HG03469 (cell line): ENCODE data around the gene ATF7IP2.
A peak's percentile ranks its signal among the peaks of the same experiment; 100 is the strongest.

Source experiments
- ATAC-seq: cut with Tn5 transposase; IDR thresholded peaks from one replicate; pipeline ENCODE4 v1.9.1; 2021; ENCODE audit warnings: mild to moderate bottlenecking, moderate library complexity, moderate number of reproducible peaks; ENCODE audit not compliant: unreplicated experiment

Gene ATF7IP2

DNA sequence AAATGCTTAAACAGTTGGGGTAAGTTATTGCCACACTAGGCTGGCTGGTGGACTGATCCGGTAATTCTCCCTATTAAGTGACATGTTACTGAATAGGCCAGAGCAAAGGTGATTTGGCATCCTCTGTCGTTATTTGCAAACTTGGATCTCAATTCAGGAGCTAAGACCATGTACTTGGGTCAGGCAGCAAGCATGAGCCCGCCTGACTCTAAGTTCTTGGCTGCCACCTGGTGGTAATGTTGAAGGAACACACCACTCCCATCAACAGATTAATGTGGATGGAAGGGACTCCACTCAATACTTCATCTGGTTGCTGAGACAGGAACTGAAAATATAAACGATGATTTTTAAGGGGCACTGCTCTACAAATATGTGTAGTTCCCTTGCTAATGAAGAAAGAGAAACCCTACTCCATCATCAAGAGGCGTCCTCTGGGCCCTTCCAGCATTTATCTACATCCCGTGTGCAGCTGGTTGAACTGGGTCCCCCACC lies 123.7 kb downstream of the ATF7IP2 start:
- ATAC-seq = peak; percentile 56

DNA sequence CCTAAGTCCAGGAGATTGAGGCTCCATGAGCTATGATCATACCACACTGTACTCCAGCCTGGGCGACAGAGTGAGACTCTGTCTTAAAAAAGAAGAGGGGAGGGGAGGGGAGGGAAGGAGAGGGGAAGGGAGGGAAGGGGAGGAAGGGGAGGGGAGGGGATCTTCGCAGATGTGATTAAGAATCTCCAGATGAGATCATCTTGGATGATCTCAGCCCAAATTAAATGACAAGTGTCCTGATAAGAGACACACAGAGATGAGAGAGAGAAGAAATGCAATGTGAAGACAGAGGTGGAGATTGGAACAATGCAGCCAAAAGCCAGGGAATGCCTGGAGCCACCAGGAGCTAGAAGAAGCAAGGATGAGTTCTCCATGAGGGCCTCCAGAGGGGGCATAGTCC lies 124.4 kb downstream of the ATF7IP2 start:
- ATAC-seq = no peak

DNA sequence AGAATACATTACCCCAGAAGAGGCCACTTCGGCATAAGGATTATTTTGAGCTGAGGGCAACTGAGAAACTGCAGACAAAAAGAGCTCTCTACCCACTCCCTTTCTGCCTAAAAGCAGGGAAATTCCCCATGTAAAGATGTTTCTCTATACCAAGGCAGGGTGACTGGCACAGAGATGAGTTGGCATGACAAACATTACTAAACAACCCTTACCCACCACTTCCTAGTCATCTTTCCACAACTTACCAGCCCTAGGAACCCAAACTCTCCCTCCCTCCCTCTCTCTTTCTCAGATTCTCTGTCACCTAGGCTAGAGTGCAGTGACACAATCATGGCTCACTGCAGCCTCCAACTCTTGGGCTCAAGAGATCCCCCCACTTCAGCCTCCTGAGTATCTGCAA lies 126.0 kb downstream of the ATF7IP2 start:
- ATAC-seq = no peak

DNA sequence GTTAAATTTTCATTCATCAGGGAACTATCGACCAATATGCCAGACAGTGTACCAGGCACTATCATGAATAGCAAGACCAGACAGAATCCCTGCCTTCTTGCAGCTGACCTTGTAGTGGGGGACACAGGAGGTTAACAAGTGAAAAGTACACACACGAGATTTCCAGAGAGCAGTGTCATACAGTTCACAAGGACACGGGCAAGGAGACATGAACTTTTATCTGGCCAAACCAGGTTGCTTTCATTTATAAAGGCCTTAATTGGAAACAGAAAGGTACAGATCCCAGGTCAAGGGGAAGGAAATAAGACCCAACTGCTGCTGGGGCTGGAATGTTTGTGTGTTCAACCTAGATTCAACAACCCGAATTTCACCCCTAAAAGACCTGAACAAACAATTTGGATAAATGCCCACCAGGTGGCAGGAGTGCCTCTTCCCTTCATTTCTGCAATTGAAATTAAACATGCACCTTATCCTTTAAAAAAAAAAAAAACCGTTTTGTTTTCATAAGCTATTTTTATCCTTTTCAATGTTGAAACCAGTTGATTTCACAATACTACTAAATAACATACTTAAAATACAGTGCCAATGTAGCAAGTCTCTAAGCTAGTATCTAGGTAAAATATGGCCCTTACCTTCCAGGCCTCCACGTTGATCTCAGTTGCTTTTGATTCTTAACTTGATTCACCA lies 128.7 kb downstream of the ATF7IP2 start:
- ATAC-seq = no peak

DNA sequence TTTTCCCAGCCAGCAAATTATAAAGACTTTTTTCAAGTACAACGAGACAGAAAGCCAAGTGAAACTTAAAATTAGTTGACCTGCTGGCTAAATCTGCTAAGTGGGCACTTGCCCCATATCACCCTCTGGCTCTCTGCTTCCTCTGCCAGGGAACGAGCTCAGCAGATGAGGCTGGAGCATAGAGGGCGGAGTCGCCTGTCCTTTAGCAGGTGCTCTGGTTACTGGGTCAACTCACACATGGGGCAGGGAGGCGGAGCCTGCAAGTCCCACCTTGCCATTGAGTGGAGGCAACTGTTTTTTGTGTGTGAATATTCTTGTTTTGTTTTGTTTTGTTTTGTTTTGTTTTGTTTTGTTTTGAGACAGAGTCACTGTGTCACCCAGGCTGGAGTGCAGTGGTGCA lies 132.0 kb downstream of the ATF7IP2 start:
- no peak for ATAC-seq

DNA sequence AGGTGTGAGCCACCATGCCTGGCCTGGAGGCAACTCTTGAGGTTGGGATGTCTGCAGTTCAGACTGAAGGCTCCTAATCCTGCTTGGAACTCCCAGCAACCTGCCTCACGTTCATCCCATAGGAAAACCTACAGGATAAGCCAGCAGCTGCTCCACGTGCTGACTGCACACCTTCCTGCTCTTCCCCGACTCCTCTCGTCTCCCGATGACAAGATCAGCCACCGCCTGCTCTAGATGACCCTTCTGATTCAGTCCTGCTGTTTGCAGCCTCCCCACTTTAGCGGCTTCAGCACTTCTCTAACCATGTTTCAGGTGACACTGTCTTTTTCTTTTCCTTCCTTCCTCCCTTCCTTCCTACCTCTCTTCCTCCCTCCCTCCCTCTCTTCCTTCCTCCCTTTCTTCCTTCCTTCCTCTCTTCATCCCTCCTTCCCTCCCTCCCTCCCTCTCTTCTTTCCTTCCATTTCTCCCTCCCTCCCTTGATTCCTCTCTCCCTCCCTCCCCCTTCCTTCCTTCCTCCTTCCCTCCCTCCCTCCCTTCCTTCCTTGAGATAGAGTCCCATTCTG lies 132.7 kb downstream of the ATF7IP2 start:
- no peak for ATAC-seq

DNA sequence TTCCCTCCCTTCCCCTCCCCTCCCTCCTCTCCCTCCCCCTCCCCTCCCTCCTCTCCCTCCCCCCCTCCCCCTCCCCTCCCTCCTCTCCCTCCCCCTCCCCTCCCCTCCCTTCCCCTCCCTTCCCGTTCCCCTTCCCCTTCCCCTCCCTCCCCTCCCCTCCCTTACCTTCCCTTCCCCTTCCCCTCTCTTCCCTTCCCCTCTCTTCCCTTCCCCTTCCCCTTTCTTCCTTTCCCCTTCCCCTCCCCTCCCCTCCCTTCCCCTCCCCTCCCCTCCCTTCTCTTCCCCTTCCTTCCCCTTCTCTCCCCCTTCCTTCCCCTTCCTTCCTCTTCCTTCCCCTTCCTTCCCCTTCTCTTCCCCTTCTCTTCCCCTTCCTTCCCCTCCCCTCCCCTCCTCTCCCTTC lies 133.4 kb downstream of the ATF7IP2 start:
- no peak for ATAC-seq

DNA sequence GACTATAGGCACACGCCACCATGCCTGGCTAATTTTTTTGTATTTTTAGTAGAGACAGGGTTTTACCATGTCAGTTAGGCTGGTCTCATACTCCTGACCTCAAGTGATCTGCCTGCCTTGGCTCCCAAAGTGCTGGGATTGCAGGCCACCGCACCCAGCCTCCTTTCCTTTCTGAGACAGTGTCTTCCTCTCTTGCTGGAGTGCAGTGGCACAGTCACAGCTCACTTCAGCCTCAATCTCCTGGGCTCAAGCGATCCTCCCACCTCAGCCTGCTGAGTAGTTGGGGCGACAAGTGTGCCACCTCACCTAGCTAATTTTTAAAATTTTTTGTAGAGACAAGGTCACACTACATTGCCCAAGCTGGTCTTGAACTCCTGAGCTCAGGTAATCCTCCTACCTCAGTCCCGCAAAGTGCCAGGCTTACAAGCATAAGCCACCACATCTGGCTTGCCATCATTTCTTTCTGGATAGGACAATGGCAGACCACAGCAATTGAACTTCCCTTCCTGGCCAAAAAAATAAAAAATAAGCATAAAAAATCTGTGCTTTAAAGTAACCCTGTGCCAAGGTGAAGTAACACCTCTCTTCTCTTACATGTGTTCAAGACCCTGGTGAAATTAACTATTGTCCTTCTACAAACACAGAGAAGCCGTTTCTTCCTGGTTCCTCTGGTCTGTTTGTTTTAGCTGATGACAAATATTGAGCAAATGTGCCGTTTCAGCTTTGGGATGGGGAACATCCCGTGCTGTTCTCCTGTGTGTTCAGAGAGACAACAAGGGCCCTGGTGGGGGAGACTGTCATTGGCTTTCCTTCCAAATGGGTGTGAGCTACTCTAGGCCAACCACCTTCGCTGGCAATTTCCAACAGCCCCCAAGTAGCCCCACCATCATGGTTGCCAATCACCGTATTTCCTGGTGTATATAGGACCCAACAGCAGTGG lies 134.3 kb downstream of the ATF7IP2 start:
- ATAC-seq = no peak

DNA sequence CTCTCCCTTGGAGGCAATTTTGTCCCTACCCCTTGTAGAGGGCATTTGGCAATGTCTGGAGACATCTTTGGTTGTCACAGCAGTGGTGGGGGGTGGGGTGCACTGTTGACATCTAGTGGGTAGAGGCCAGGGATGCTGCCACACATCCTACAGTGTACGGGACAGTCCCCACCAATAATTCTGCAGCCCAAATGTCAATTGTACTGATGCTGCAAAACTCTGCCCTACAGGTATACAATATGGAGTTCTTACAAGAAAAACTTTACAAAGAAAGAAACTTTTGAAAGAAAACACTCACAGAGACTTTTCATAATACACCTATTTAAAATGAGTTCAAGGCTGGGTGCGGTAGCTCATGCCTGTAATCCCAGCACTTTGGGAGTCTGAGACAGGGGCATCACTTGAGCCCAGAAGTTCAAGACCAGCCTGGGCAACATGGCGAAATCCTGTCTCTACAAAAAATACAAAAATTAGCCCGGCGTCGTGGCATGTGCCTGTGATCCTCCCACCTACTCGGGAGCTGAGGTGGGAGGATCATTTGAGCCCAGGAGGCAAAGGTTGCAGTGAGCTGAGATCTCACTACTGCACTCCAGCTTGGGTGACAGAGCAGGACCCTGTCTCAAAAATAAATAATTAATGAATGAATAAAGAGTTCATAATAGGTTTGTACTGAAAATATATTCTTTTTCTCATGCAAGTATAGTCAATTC lies 135.2 kb downstream of the ATF7IP2 start:
- no peak for ATAC-seq

DNA sequence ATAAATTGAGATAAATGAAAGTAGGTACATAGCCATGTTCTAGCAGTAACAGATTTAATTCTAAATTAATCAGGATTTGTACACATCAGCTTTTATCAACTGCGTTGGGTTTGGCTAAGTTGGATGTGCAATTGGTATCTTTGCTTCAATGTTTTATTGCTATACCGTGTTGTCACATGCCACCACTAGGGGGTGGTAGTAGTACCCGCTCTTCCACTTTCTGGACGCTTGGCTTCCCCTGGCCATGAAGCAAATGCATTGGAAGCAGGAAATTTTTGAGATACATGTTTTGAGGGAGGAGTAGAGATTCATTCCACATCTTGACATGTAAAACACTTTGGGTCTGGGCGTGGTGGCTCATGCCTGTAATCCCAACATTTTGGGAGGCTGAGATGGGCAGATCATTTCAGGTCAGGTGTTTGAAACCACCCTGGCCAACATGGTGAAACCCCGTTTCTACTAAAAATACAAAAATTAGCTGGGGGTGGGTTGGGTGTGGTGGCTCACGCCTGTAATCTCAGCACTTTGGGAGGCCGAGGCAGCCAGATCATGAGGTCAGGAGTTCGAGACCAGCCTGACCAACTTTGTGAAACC lies 135.9 kb downstream of the ATF7IP2 start:
- no peak for ATAC-seq

DNA sequence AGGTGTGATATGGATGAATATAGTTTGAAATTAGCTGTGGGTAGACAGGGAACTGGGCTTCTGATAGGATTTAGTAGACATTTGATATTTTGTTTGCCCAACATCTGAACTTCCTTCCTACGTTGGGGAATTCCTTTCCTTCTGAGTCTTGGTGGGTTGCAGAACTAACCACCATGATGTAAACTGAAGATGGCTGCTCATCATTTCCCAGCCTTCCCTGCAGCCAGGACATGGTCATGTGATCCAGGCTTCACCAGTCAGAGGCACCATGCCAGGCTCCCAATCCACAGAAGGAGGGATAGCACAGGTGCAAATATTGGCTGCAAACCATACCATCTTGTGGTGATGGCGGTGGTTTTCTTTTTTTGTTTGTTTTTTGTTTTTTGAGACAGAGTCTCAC lies 137.1 kb downstream of the ATF7IP2 start:
- ATAC-seq = no peak

DNA sequence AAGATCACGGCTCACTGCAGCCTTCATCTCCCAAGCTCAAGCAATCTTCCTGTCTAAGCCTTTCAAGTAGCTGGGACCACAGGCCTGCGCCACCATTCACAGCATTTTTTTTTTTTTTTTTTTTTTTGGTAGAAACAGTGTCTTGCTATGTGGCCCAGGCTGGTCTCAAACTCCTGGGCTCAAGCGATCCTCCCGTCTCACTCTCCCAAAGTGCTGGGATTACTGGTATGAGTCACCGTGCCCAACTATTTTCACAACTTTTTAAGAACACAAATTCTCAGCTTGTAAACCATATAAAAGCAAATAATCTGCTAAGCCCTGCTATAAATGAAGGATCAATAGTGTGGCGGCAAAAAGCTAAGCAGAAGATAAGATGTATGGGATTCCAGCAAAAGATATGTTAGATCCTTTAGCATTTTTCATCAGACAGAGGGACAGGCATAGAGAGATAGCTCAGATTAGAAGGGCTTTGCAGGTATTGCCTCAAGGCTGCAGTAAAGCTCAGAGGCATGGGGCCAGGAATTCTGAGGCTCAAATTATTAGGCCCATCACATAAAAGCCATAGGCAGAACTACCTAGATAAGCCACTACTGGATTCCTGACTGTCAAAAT lies 139.5 kb downstream of the ATF7IP2 start:
- ATAC-seq = no peak

DNA sequence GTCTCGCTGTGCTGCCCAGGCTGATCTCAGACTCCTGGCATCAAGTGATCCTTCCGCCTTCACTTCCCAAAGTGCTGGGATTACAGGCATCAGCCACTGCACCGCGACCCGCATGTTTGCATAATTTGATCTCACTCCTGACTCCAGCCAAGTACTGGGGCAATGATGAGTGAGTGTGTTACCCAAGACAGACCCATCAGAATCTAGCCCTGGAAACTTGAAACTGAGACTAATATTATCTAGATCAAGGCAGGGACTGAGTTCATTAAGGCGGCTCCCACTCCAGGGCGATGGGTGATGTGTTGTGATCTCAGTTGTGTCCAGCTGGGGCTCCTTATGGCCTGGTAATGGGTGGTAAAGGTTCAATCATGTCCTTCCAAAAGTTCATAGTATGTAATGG lies 141.1 kb downstream of the ATF7IP2 start:
- ATAC-seq = no peak

DNA sequence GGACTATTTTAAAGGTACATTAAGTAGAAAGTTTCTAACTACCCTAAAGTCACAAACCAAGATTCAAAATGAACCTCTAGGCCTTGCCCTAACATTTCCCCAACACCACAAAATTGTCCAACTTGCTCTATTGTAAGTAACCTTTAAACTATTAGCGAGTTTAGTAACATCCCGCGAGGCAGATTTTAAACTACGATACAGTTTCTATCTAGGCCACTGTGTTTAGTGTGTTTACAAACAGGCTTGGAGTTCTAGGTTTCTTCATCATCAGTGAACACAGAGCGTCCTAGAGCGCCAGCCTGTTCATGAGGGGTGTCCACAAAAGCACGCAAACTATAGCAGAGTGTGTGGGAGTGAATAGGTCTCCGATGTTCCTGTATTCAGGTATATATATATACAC lies 142.8 kb downstream of the ATF7IP2 start:
- no peak for ATAC-seq

DNA sequence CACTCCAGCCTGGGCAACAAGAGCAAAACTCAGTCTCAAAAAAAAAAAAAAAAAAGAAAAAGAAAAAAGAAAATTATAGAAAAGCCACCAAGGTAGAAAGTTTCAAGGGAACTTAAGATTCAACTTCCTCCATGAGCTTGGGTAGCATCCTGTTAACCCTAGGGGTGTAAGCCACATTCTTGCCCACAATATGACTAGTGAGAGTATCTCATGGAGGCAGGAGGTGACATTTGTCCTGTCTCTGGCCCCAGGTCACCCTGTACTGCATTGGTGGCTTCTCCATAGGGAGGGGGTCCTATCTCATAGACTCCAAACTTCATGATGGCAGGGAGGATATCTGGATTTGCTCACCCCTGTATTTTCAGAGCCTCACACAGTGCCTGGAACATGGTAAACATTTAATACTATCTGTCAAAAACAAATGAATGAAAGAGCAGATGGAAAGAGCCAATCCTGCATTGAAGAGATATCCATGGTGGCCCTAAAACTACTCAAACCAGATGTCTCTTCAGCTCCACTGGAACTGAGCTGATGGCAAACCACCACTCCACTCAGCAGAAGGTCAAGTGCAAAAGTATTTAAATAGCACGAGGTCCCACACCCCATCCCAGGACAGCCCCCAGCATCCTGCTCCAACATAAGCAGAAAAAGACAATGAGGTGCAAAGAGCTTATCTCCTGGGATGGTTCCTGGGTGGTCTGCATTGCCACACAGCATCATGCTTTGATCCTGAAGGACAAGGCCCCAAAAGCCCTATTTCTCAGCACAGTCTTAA lies 144.2 kb downstream of the ATF7IP2 start:
- no peak for ATAC-seq

DNA sequence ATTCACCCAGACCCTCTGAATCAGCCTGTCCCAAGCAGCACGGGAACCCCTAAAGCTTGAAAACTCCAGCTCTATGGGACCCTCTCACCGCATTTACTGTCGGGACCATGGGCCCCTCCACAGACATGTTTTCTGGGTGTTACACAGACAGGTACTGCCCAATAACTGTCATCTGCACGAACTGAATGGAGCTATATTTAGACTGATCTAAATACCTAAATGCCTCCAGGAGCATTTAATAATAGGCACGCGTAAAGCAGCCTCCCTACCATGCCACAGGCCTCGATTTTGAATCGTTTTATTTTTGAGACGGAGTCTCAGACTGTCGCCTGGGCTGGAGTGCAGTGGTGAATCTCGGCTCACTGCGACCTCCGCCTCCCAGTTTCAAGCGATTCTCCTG lies 144.8 kb downstream of the ATF7IP2 start:
- ATAC-seq = no peak

DNA sequence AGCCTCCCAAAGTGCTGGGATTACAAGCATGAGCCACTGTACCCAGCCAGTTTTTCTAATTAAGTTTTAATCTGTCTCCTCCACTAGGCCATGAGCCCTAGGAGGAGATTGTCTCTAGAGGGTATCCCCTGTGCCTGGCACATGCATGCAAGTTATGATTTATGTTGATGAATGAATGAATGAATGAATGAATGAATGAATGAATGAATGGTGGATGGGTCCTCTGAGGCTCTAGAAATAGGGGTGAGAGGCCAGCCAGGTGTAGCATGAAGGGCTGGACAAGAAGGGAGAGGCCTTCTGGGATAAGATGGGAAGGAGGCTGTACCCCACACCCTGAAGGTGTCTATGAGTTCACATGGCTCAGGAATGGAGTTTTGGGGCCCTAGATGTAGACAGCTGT lies 145.7 kb downstream of the ATF7IP2 start:
- no peak for ATAC-seq
